Endothelial cell of umbilical vein (primary cell): ENCODE measurements around the gene METTL26.

Experiments
- JUN ChIP-seq: IDR thresholded peaks from 2 replicates; pipeline ENCODE4 v1.6.1; 2011; ENCODE audit warnings: borderline replicate concordance, low read depth; ENCODE audit not compliant: insufficient read length, insufficient read depth
- MYC ChIP-seq: IDR thresholded peaks from one replicate; pipeline ENCODE4 v1.6.1; 2011; ENCODE audit warnings: mild to moderate bottlenecking, low read depth, low read length
- TF ChIP-seq, protein P1 (sequence below): IDR thresholded peaks from 2 replicates; pipeline ENCODE4 v1.6.1; 2011; ENCODE audit not compliant: insufficient read depth, insufficient read length
- TF ChIP-seq, protein P2 (sequence below), 2 donors: IDR thresholded peaks; 1 replicate in 1 of 2; 2 replicates in 1 of 2; pipeline ENCODE4 v1.5.1; 2011; ENCODE audit warnings: low read length in 2 of 2, mild to moderate bottlenecking in 2 of 2, moderate library complexity in 2 of 2, control low read depth in 1 of 2, inconsistent platforms in 1 of 2, low read depth in 1 of 2; ENCODE audit not compliant: insufficient read depth in 1 of 2; ENCODE audit errors: extremely low read depth in 1 of 2

DNA sequence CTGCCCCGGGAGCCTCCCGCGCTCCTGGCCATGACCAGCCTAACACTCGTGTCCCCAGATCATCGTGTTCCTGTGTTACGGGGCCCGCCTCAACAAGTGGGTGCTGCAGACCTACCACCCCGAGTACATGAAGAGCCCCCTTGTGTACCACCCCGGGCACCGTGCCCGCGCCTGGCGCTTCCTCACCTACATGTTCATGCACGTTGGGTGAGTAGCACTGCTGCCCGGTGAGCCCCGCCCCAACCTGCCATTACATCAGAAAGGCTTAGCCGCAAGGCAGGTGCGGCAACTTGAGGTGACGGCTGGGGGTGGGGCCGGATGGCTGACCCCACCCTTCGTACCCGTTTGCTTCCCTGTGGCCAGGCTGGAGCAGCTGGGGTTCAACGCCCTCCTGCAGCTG lies 40.8 kb upstream of the METTL26 start:
- TF ChIP-seq, protein P1, sequence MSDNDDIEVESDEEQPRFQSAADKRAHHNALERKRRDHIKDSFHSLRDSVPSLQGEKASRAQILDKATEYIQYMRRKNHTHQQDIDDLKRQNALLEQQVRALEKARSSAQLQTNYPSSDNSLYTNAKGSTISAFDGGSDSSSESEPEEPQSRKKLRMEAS, result no peak
- TF ChIP-seq JUN (no peak), MYC (no peak)
- TF ChIP-seq, protein P2, sequence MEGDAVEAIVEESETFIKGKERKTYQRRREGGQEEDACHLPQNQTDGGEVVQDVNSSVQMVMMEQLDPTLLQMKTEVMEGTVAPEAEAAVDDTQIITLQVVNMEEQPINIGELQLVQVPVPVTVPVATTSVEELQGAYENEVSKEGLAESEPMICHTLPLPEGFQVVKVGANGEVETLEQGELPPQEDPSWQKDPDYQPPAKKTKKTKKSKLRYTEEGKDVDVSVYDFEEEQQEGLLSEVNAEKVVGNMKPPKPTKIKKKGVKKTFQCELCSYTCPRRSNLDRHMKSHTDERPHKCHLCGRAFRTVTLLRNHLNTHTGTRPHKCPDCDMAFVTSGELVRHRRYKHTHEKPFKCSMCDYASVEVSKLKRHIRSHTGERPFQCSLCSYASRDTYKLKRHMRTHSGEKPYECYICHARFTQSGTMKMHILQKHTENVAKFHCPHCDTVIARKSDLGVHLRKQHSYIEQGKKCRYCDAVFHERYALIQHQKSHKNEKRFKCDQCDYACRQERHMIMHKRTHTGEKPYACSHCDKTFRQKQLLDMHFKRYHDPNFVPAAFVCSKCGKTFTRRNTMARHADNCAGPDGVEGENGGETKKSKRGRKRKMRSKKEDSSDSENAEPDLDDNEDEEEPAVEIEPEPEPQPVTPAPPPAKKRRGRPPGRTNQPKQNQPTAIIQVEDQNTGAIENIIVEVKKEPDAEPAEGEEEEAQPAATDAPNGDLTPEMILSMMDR (IDR thresholded peaks at IDR 0.05; ENCODE audit: extremely low read depth in 1 of 2, insufficient read depth in 1 of 2, low read depth in 1 of 2, low read length in 2 of 2), result no peak
